Loucy (cell line): ENCODE measurements around the gene SMG6.

ENCODE experiments used
- EZH2phosphoT487 ChIP-seq: fragments of 200-600 bp; IDR thresholded peaks from 2 replicates; pipeline ENCODE4 v1.6.1; 2018; ENCODE audit warnings: antibody characterized with exemption, mild to moderate bottlenecking, moderate library complexity, borderline replicate concordance
- TF ChIP-seq, protein P1 (sequence below): fragments of 200-600 bp; sonication (generic); conservative IDR thresholded peaks from 2 replicates; pipeline ENCODE4 v1.5.1; 2014; ENCODE audit warnings: mild to moderate bottlenecking, antibody characterized with exemption, low read length

DNA sequence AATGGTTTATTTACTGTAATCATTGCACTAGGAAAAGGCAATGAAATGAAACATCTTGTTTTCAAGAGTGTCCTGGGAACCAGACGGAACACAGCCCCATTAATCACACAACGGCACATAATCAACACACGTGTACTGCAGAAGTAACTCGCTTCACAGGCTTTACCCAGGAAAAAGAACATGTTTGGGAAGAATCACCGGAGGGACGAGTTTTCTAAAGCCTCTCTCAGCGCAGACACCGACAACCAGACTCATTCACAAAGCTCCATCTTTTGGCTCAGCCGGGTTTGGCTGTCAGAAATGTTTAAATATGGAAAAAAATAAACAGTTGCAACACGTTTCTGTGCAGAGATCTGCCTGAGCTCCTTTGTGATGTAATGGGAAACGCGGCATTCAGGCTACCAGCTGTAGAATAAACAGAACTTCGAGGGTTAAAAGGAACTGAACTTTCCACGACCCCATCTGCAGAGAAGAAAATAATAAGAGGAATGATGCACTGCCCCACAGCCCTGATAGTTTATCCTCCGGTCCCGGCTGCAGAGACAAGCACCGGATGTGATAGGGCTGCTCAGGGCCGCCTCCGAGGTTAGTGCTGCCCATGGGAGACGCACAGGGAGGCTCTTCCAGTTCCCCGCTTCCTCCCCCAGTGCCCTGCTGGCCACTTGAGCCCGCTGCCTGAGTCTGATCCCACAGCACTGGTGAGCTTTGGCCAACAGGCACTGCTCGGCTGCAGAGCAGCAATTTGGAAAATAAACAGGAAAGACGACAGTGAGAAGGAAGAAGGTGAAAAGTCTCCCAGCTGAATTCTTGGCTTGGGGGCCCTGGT is 128.9 kb downstream of the SMG6 start:
- TF ChIP-seq, protein P1, sequence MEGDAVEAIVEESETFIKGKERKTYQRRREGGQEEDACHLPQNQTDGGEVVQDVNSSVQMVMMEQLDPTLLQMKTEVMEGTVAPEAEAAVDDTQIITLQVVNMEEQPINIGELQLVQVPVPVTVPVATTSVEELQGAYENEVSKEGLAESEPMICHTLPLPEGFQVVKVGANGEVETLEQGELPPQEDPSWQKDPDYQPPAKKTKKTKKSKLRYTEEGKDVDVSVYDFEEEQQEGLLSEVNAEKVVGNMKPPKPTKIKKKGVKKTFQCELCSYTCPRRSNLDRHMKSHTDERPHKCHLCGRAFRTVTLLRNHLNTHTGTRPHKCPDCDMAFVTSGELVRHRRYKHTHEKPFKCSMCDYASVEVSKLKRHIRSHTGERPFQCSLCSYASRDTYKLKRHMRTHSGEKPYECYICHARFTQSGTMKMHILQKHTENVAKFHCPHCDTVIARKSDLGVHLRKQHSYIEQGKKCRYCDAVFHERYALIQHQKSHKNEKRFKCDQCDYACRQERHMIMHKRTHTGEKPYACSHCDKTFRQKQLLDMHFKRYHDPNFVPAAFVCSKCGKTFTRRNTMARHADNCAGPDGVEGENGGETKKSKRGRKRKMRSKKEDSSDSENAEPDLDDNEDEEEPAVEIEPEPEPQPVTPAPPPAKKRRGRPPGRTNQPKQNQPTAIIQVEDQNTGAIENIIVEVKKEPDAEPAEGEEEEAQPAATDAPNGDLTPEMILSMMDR = no peak
- no peak for TF ChIP-seq EZH2phosphoT487
